Measurements from ENCODE around the gene LHX6. TPM values are rescaled to one million over a fixed set of nuclear protein-coding genes. Genes with fewer than 3 reads are reported as not detected.

Gene LHX6
- total and polyA plus RNA-seq, 9 of the 15 experiments (the other 6 are each of a cell fraction or from before 2014, with no cell fraction given), result 2.8 to 16.3 (median 7.9) TPM

DNA sequence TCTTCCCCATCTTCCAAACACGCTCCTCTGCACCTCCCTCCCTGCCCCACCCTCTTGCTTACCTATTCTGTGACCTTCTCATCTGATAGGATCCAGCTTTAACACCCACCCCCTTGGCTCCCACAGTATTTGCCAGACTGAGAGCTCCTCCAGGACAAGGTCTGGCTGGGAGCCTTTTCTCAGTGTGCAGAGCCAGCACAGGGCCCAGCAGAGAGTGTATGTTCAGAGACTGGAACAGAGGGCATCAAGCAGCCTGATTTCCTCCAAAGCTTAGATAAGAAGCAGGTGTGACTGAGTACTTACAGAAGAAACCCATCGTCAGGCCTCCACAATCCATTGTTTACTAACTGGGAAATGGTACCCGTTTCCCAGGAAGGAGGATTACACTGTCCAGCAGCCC lies 26.6 kb downstream of the LHX6 start:
- no TSS peak for BruUV-seq (replicated peaks)
- ATAC-seq, result no peak
- H3K27ac ChIP-seq (ENCODE audit: extremely low read depth, low read depth, low read length), result no peak overlapping the region

More for the DNA sequence above, 26.6 kb downstream of the LHX6 start:
- no peaks in the 10 kb centered on the region for H3K4me1 ChIP-seq (replicated peaks in 1 of 2; ENCODE audit: control insufficient read depth in 2 of 2, insufficient read depth in 2 of 2, low read length in 2 of 2)
- peaks cover 32% of the 10 kb centered on the region; the same call in 2 of the 3 replicates for H3K36me3 ChIP-seq (ENCODE audit: control insufficient read depth, insufficient read depth, low read length)
- H3K79me2 ChIP-seq (ENCODE audit: control insufficient read depth, insufficient read depth, low read length), result no peaks in the 10 kb centered on the region
- intact Hi-C loops (cut with micrococcal nuclease) (no loop called here), in situ Hi-C loops (cut with MboI) (no loop called here)
- DNase-seq (ENCODE audit: extremely low read depth in 1 of 4, low spot score in 3 of 4) (no peak), FAIRE-seq (no peak)
- POLR2A ChIA-PET, result interaction anchor here (0.6 to 1.1 kb wide), 2 partner anchors 12 to 21 kb away, joined by 3 to 4 read pairs; no protein-coding TSS in a partner anchor
- no peaks in the 10 kb centered on the region for H3K9me3 ChIP-seq (replicated peaks; ENCODE audit: control insufficient read depth, insufficient read depth, low read depth, low read length)
- H4K20me1 ChIP-seq (replicated peaks; ENCODE audit: control insufficient read depth, insufficient read depth, low read length), result 0 out of 2 replicates have a peak, but pooled peaks cover 4% of the 10 kb centered on the region
- H3K4me3 ChIP-seq, result no peak overlapping the region
- CTCF ChIA-PET (ENCODE audit: low intra/inter-chr PET ratio), result no interaction called here
- no peaks in the 10 kb centered on the region for H3K27me3 ChIP-seq (ENCODE audit: control insufficient read depth in 2 of 2, insufficient read depth in 2 of 2, low read length in 2 of 2)
- no peak overlapping the region for H3K4me2 ChIP-seq (ENCODE audit: insufficient read depth, low read length)
- H2AFZ ChIP-seq (ENCODE audit: low read depth, low read length), result no peak overlapping the region
- TF ChIP-seq ZKSCAN8 (CRISPR knock-in tag; IDR thresholded peaks at IDR 0.05), result no peak
- TF ChIP-seq ZMIZ1 (IDR thresholded peaks at IDR 0.05; ENCODE audit: low read depth in 2 of 2, low read length in 2 of 2), result no peak
- no peak for TF ChIP-seq MEF2A (IDR thresholded peaks at IDR 0.05; ENCODE audit: control insufficient read depth, low read depth, low read length)
- TF ChIP-seq PHB2 (IDR thresholded peaks at IDR 0.05; ENCODE audit: low read depth), result no peak
- no peak for TF ChIP-seq NFE2 (IDR thresholded peaks at IDR 0.05; ENCODE audit: low read depth)
- TF ChIP-seq TSHZ1 (CRISPR knock-in tag; IDR thresholded peaks at IDR 0.05), result no peak
- TF ChIP-seq ZFP1 (CRISPR knock-in tag; IDR thresholded peaks at IDR 0.05), result no peak
- no peak for TF ChIP-seq ZNF75A (CRISPR knock-in tag; IDR thresholded peaks at IDR 0.05)
- H3K9me1 ChIP-seq (ENCODE audit: control insufficient read depth, insufficient read depth, low read length), result no peaks in the 10 kb centered on the region
- H3K9ac ChIP-seq (ENCODE audit: insufficient read depth in 1 of 2, low read depth in 2 of 2, low read length in 2 of 2), result no peak overlapping the region
- 47% methylated on average over 2 of the region's 3 CpGs for WGBS (ENCODE audit: insufficient coverage, low coverage, missing lambda C conversion rate)

Measured in K562 (cell line).